AG20443 (cell line): ENCODE measurements around the gene AXL.
A peak's percentile ranks its signal among the peaks of the same experiment; 100 is the strongest.
"Not testable (repeated sequence)": the region's sequence is repeated elsewhere in the genome, so short reads cannot be mapped to it uniquely, and the experiment has no call there.

ENCODE experiments used
- DNase-seq: peaks from one replicate; pipeline ENCODE4 v3.0.0; 2012; ENCODE audit warnings: low spot score, mixed read lengths

Gene AXL

GRCh38 chr19:41206926-41207750 lies 11.9 kb upstream of the AXL start:
- peak; percentile 76 for DNase-seq

- DNase-seq, result no peak
These were observed 4.9 kb upstream of the AXL start for GRCh38 chr19:41214161-41214560.

GRCh38 chr19:41217741-41218140 lies 1.3 kb upstream of the AXL start:
- no peak for DNase-seq

- DNase-seq, result no peak
These were observed 791 bp upstream of the AXL start for GRCh38 chr19:41218249-41218614.

- peak; percentile 75 for DNase-seq
These were observed 1.0 kb downstream of the AXL start for GRCh38 chr19:41219924-41220567.

- DNase-seq, result no peak
These were observed 1.8 kb downstream of the AXL start for GRCh38 chr19:41220811-41221210.

- no peak for DNase-seq
These were observed 2.6 kb downstream of the AXL start for GRCh38 chr19:41221514-41222205.

- DNase-seq, result no peak
These were observed 3.2 kb downstream of the AXL start for GRCh38 chr19:41222240-41222639.

- peak; percentile 85 for DNase-seq
These were observed 4.6 kb downstream of the AXL start for GRCh38 chr19:41223431-41224234.

GRCh38 chr19:41224632-41225031 lies 5.6 kb downstream of the AXL start:
- no peak for DNase-seq

GRCh38 chr19:41225238-41226052 lies 6.4 kb downstream of the AXL start:
- DNase-seq, result peak; percentile 92

- peak; percentile 95 for DNase-seq
These were observed 7.2 kb downstream of the AXL start for GRCh38 chr19:41226053-41226873.

- DNase-seq, result no peak
These were observed 7.9 kb downstream of the AXL start for GRCh38 chr19:41226874-41227390.

GRCh38 chr19:41228486-41228885 lies 9.5 kb downstream of the AXL start:
- no peak for DNase-seq

GRCh38 chr19:41229338-41229737 lies 10.3 kb downstream of the AXL start:
- not testable (repeated sequence) for DNase-seq

GRCh38 chr19:41230067-41230857 lies 11.2 kb downstream of the AXL start:
- no peak for DNase-seq

- no peak for DNase-seq
These were observed 13.7 kb downstream of the AXL start for GRCh38 chr19:41232686-41233085.

GRCh38 chr19:41233748-41234240 lies 14.8 kb downstream of the AXL start:
- DNase-seq, result no peak

- DNase-seq, result no peak
These were observed 15.6 kb downstream of the AXL start for GRCh38 chr19:41234512-41235168.
